Liver (tissue), 3 donors: ENCODE data around the gene SBK1.
"Not testable (repeated sequence)": the region's sequence is repeated elsewhere in the genome, so short reads cannot be mapped to it uniquely, and the experiment has no call there.

Source experiments
- ATF3 ChIP-seq: IDR thresholded peaks from 2 replicates; pipeline ENCODE4 v1.6.1; 2016; ENCODE audit warnings: antibody characterized with exemption
- CTCF ChIP-seq: fragments of 150-350 bp; IDR thresholded peaks from 2 replicates; pipeline ENCODE4 v1.5.1; 2017; ENCODE audit warnings: improper control_type of control experiment, low read depth, low read length; ENCODE audit not compliant: missing input control
- FOXA1 ChIP-seq: IDR thresholded peaks from 2 replicates; pipeline ENCODE4 v1.6.1; 2016; ENCODE audit warnings: antibody characterized with exemption
- RAD21 ChIP-seq, 2 donors: IDR thresholded peaks; 2 replicates each; pipeline ENCODE4 v1.6.1; 2016; ENCODE audit warnings: antibody characterized with exemption in 2 of 2, mild to moderate bottlenecking in 2 of 2
- YY1 ChIP-seq: IDR thresholded peaks from 2 replicates; pipeline ENCODE4 v1.6.1; 2016; ENCODE audit warnings: antibody characterized with exemption, mild to moderate bottlenecking
- ZBTB33 ChIP-seq: IDR thresholded peaks from 2 replicates; pipeline ENCODE4 v1.6.1; 2016; ENCODE audit warnings: antibody characterized with exemption
- donor health status: healthy.
- donor health status: healthy.

GRCh38 chr16:28330981-28331380, 38.7 kb downstream of the SBK1 start:
- not testable (repeated sequence) for TF ChIP-seq RAD21 (IDR thresholded peaks at IDR 0.05); CTCF; YY1; ATF3; ZBTB33; FOXA1
